Activated CD4-positive, CD25-positive, alpha-beta regulatory T cell (primary cell): Measurements from ENCODE around the gene PTPRS.
A peak's percentile ranks its signal among the peaks of the same experiment; 100 is the strongest.
"Not testable (repeated sequence)": the region's sequence is repeated elsewhere in the genome, so short reads cannot be mapped to it uniquely, and the experiment has no call there.

Experiments used
- DNase-seq, 4 experiments: peaks; one replicate each; lab custom pipeline; 2025; lab: John Stamatoyannopoulos, UW

Gene PTPRS

GRCh38 chr19:5340637-5341447, at the start of gene PTPRS:
TSS of gene PTPRS (minus strand) at chr19:5340812. CDS start at chr19:5286140, 54,672 bp downstream.
- peak in 2 of 4 experiments; percentile 14 to 35 for DNase-seq

DNA sequence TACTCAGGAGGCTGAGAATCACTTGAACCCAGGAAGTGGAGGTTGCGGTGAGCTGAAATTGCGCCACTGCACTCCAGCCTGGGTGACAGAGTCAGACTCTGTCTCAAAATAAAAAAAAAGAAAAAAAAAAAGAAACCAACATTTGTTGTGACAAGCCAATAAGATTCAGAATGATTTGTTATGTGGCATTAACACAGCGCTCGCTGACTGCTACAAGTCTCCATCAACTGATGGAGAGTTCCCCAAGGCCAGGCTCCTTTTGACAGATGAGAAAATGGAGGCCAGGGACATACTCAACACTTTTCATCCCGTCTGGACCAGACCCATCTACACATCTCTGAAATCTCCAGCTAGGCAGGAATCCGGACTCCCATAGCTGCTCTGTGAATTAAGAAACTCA, 48.7 kb upstream of the PTPRS start:
- no peak for DNase-seq

GRCh38 chr19:5387472-5387871, 46.9 kb upstream of the PTPRS start:
- DNase-seq = no peak

GRCh38 chr19:5386841-5387240, 46.2 kb upstream of the PTPRS start:
- no peak for DNase-seq

DNA sequence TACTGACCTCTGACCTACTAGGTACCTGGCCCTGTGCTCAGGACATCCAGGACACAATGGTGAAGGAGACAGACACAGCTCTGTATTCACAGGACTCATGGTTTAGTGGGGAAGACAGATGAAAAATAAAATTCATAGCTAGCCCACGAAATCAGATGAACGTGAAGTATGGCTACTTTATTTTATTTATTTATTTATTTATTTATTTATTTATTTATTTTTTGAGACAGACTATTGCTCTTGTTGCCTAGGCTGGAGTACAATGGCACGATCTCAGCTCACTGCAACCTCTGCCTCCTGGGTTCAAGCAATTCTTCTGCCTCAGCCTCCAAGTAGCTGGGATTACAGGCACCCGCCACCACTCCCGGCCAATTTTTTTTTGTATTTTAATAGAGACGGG, 40.6 kb upstream of the PTPRS start:
- not testable (repeated sequence) for DNase-seq

DNA sequence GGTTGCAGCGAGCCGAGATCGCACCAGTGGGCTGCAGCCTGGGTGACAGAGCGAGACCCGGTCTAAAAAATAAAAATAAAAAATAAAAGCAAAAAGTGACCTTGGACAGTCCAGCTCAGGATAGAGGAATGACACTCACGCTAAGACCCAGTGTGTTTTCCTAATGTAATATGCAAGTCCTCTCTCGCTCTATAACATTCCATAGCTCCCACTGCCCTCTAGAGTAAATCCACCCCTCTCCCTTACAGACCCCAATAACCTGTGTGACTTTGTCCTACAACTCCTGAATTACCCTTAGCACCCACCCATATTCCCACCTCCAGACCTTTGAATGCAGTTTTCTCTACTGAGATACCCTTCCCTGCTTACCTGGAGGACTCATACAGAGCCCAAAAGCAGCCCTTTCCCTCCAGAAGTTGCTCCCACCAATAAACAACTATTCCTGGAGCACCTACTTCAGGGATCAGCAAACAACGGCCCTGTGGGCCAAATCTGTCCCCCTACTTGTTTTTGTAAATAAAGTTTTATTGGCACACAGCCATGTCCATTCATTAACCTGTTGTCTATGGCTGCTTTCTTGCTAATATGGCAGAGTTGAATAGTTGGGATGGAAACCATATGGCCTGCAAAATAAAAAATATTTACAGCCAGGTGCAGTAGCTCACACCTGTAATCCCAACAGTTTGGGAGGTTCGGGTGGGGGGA, 39.8 kb upstream of the PTPRS start:
- DNase-seq = no peak

- DNase-seq = no peak
Observed at GRCh38 chr19:5376928-5377327, 36.3 kb upstream of the PTPRS start.

- no peak for DNase-seq
Observed at GRCh38 chr19:5372572-5373200, 32.1 kb upstream of the PTPRS start.

- peak in 2 of 4 experiments; percentile 19 to 21 for DNase-seq
Observed at GRCh38 chr19:5369962-5370367, 29.4 kb upstream of the PTPRS start.

- no peak for DNase-seq
Observed at GRCh38 chr19:5369304-5369703, 28.7 kb upstream of the PTPRS start.

DNA sequence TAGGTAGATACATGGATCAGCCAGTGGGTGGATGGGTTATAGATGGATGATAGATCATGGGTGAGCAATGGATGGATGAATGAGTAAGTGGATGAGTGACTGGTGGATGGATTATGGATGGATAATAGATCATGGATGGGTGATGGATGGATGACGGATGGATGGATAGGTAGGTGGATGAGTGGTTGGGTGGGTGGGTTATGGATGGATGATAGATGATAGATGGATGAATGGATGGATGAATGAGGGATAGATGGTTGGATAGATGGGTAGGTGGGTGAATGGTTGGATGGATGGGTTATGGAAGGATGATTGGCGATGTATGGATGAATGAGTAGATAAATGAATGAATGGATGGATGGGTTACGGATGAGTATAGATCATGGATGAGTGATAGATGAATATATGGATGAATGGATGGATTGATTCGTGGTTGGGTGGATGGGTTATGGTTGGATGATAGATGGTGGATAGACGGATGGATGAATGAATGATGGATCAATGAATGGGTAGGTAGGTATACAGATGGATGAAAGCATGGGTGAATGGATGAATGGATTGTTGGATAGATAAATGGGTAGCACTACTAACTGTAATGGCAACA, 27.0 kb upstream of the PTPRS start:
- no peak for DNase-seq

DNA sequence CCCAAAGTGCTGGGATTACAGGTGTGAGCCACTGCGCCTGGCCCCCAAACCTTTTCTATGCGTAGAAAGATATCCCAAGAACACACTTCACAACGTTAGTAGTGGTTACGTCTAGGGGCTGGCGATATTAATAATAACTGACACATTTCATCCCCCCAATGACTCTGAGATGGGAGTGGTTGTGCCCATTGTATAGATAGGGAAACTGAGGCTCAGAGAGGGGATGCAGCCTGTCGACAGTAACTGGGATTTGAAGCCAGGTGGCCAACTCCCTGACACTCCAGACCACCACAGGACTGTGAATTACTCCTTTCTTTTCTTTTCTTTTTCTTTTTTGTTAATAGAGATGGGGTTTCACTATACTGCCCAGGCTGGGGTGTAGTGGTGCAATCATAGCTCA, 25.3 kb upstream of the PTPRS start:
- no peak for DNase-seq

DNA sequence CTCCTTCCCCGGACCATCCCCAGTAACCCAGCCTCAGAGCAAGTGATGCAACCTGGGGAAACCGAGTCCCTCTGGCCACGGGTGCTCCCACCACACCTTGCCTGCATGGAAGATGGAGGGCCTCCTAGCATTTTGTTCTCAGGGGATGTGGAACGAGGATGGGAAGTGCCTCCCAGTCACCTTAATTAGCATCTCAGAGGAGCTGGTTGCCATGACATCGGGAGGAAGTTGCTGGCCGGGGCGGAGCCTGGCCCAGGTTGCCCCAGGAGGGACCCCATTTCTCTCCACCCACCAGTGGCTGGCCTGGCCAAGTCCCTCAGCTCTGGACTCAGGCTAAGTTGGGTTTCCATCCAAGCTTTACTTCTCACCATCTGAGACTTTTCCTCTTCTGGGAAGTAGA, 24.1 kb upstream of the PTPRS start:
- DNase-seq = no peak

DNA sequence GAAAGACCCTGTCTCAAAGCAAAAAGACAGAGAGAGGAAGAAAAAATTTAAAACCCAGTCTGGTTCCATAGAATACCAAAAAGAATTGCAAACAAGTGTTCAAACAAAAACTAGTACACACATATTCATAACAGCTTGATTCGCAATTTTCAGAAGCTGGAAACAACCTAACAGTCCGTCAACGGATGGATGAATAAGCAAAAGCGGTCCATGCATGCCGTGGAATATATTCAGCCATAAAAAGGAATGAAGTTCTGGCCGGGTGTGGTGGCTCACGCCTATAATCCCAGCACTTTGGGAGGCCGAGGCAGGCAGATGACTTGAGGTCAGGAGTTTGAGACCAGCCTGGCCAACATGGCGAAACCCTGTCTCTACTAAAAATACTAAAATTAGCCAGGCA, 21.2 kb upstream of the PTPRS start:
- not testable (repeated sequence) for DNase-seq

GRCh38 chr19:5361407-5361806, 20.8 kb upstream of the PTPRS start:
- no peak for DNase-seq

GRCh38 chr19:5360003-5360780, 19.6 kb upstream of the PTPRS start:
- no peak for DNase-seq

GRCh38 chr19:5358173-5358800, 17.7 kb upstream of the PTPRS start:
- DNase-seq = no peak

DNA sequence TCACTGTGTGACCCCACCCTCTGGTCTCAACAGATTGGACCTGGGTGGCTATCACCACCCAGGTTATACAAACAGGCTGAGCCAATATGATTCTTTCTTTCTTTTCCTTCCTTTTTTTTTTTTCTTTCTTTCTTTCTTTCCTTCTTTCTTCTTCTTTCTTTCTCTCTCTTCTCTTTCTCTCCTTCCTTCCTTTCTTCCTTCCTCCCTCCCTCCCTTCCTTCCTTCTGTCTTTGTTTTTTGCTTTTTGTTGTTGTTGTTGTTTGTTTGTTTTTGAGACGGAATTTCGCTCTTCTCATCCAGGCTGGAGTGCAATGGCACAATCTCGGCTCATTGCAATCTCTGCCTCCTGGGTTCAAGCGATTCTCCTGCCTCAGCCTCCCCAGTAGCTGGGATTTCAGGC, 17.0 kb upstream of the PTPRS start:
- no peak for DNase-seq

DNA sequence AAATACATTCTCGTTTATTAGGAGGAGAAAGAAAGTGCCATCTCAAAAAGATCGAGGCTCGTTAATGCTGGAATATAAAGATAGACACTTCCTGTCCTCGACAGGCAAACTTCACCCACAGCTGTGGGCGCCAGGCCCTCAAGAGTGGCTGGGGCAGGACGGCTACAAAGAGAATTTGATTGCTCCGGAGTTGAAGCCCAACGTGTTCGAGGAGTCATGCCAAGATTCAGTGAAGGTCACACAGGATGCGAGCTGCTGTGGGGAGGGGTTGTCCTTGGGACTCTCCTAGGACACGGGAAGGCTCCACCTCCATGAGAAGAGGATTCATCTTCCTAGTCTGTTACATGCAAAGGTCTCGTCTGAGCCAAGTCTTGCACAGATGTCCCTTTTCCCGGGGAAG, 16.3 kb upstream of the PTPRS start:
- DNase-seq = no peak

DNA sequence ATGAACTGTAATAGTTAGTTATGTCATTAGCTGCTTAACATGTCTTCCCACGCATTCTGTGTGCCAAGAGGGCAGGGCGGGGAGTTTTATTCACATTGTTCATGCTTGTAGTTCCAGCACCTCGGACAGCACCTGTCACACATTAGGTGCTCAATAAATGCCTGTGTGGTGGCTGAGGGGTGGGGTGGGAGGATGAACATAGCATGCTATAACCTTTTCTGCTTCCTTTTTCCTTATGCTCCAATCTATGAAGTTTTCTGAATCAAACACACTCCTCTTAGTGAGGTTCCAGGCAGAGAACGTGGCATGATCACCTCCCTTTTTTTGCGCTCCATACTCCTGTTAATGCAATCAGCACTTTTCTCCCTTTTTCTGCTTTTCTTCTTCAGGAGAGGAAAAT, 15.8 kb upstream of the PTPRS start:
- DNase-seq = no peak

DNA sequence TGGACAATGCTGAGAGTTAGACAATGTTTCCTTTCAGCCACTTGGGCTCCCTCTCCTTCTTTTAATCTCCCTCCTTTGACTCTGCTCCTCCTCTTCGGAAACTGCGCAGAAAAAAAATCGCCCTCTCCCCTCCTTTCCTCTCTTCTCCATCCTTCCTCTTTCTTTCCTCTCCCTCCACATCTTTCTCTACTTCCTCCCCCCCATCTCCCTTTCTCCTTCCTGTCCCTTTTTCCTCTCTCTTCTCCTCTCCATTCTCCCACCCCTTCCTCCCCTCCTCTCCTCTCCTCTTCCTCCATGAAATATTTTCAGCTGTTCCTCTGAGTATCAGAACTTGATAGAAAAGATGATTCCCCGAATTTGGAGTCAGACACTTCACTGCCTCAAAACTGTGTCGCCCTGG, 15.1 kb upstream of the PTPRS start:
- DNase-seq = no peak
